ENCODE measurements around the gene MYO3B. TPM values are rescaled to one million over a fixed set of nuclear protein-coding genes. Genes with fewer than 3 reads are reported as not detected.

MYO3B gene
- total RNA-seq, 4 donors from 2014 or later: 0.06 TPM; not detected in 3

- WGBS: 92% methylated on average over 1 of the region's 1 CpG
- no peak for DNase-seq (ENCODE audit: extremely low spot score)
Measured at GRCh38 chr2:170573671-170574070, 395.7 kb downstream of the MYO3B start.

GRCh38 chr2:170576296-170576695 lies 398.3 kb downstream of the MYO3B start:
- intact Hi-C loops (cut with DNase I): no loop called here
- DNase-seq (ENCODE audit: extremely low spot score): no peak
- Histone ChIP-seq H3K9me3 (no peaks in the 10 kb centered on the region), H3K27me3 (no peaks in the 10 kb centered on the region), H3K4me1 (no peaks in the 10 kb centered on the region), H3K4me3 (no peak overlapping the region), H3K36me3 (no peaks in the 10 kb centered on the region), H3K27ac (replicated peaks in 1 of 4) (no peak overlapping the region)
- 77% methylated on average over 7 of the region's 7 CpGs for WGBS
- TF ChIP-seq POLR2AphosphoS5 (IDR thresholded peaks at IDR 0.05) (no peak), POLR2A (IDR thresholded peaks at IDR 0.05; ENCODE audit: low read depth) (no peak), CTCF (IDR thresholded peaks at IDR 0.05) (no peak), EP300 (IDR thresholded peaks at IDR 0.05) (no peak)

More at GRCh38 chr2:170573671-170574070, 395.7 kb downstream of the MYO3B start:
- intact Hi-C loops (cut with DNase I): no loop called here
- Histone ChIP-seq H3K36me3 (no peaks in the 10 kb centered on the region), H3K27ac (replicated peaks in 1 of 4) (no peak overlapping the region), H3K9me3 (no peaks in the 10 kb centered on the region), H3K4me1 (no peaks in the 10 kb centered on the region), H3K27me3 (no peaks in the 10 kb centered on the region), H3K4me3 (no peak overlapping the region)
- TF ChIP-seq CTCF (IDR thresholded peaks at IDR 0.05): no peak

GRCh38 chr2:170577356-170577755 lies 399.4 kb downstream of the MYO3B start:
- intact Hi-C loops (cut with DNase I): no loop called here
- H3K27ac ChIP-seq (replicated peaks in 1 of 4): no peak overlapping the region
- 94% methylated on average over 3 of the region's 3 CpGs for WGBS
- no peaks in the 10 kb centered on the region for H3K9me3 ChIP-seq
- no peaks in the 10 kb centered on the region for H3K4me1 ChIP-seq
- H3K4me3 ChIP-seq: no peak overlapping the region
- no peaks in the 10 kb centered on the region for H3K27me3 ChIP-seq
- no peak for DNase-seq (ENCODE audit: extremely low spot score)
- TF ChIP-seq EP300 (IDR thresholded peaks at IDR 0.05) (no peak), CTCF (IDR thresholded peaks at IDR 0.05) (no peak), POLR2A (IDR thresholded peaks at IDR 0.05; ENCODE audit: low read depth) (no peak)
- no peaks in the 10 kb centered on the region for H3K36me3 ChIP-seq

GRCh38 chr2:170578606-170579005 lies 400.7 kb downstream of the MYO3B start:
- no peak overlapping the region for H3K4me3 ChIP-seq
- no peaks in the 10 kb centered on the region for H3K4me1 ChIP-seq
- DNase-seq (ENCODE audit: extremely low spot score): no peak
- H3K36me3 ChIP-seq: no peaks in the 10 kb centered on the region
- intact Hi-C loops (cut with DNase I): no loop called here
- TF ChIP-seq CTCF (IDR thresholded peaks at IDR 0.05) (no peak), POLR2AphosphoS5 (IDR thresholded peaks at IDR 0.05) (no peak), POLR2A (IDR thresholded peaks at IDR 0.05; ENCODE audit: low read depth) (no peak), EP300 (IDR thresholded peaks at IDR 0.05) (no peak)
- H3K27ac ChIP-seq (replicated peaks in 1 of 4): no peak overlapping the region
- H3K9me3 ChIP-seq: no peaks in the 10 kb centered on the region
- 93% methylated on average over 10 of the region's 10 CpGs for WGBS
- H3K27me3 ChIP-seq: no peaks in the 10 kb centered on the region

GRCh38 chr2:170579511-170579910 lies 401.6 kb downstream of the MYO3B start:
- H3K36me3 ChIP-seq: no peaks in the 10 kb centered on the region
- intact Hi-C loops (cut with DNase I): no loop called here
- no peaks in the 10 kb centered on the region for H3K4me1 ChIP-seq
- H3K4me3 ChIP-seq: no peak overlapping the region
- DNase-seq (ENCODE audit: extremely low spot score): no peak
- 66% methylated on average over 2 of the region's 2 CpGs for WGBS
- no peak overlapping the region for H3K27ac ChIP-seq (replicated peaks in 1 of 4)
- TF ChIP-seq EP300 (IDR thresholded peaks at IDR 0.05) (no peak), CTCF (IDR thresholded peaks at IDR 0.05) (no peak), POLR2AphosphoS5 (IDR thresholded peaks at IDR 0.05) (no peak), POLR2A (IDR thresholded peaks at IDR 0.05; ENCODE audit: low read depth) (no peak)
- no peaks in the 10 kb centered on the region for H3K27me3 ChIP-seq
- H3K9me3 ChIP-seq: no peaks in the 10 kb centered on the region

Data from esophagus muscularis mucosa (tissue), 4 donors.